Measurements from ENCODE around the gene POPDC2. TPM values are rescaled to one million over a fixed set of nuclear protein-coding genes. Genes with fewer than 3 reads are reported as not detected.
"Not testable (repeated sequence)": the region's sequence is repeated elsewhere in the genome, so short reads cannot be mapped to it uniquely, and the experiment has no call there.

Gene POPDC2
- total RNA-seq, 2 donors from 2014 or later, result 679 to 853 TPM

DNA sequence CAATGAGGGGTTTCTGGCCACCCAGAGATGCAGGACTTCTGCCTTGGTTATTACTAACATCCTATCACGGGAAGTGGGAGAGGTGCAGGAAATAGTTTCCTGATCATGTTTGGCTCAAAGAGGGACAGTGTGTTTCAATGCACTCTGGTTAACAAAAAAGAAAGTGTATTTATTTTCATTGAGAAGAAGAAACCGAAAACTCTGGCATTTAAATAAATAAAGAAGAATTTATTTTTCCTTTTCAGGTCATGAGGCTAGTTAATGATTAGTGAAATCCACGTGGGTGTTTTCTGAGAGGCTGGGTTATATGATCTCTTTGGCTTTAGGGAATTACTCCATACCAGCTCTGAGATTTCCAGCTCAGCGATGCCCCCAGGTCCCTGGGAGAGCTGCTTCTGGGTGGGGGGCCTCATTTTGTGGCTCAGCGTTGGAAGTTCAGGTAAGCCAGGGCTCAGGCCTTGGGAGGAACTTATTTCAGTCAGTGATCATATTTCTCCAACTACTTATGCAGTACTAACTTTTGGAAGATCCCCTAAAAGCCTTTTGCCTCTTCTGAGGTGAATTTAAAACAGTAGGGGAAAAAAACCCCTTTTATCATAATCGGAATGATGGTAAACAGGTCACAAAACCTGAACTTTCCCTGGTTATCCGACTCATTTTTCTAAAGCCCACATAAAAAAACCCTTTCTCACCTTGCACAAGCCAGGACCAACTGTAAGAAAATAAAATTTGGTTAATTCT, 62.7 kb downstream of the POPDC2 start, which contains the start of gene PLA1A:
PLA1A (plus strand) TSS at position 338 of the 741 bp plus-strand sequence; CDS start at position 367, 29 bp downstream.
- Histone ChIP-seq H3K4me1 (peaks cover 0 to 71% of the 10 kb centered on the region in 2 donors), H3K4me3 (no peak within 1 kb of the TSS)
- DNase-seq (ENCODE audit: low spot score), result no peak

GRCh38 chr3:119596398-119596797, 64.0 kb downstream of the POPDC2 start:
- peaks cover 0 to 62% of the 10 kb centered on the region in 2 donors for H3K4me1 ChIP-seq
- DNase-seq (ENCODE audit: low spot score), result no peak
- TF ChIP-seq, protein P1, sequence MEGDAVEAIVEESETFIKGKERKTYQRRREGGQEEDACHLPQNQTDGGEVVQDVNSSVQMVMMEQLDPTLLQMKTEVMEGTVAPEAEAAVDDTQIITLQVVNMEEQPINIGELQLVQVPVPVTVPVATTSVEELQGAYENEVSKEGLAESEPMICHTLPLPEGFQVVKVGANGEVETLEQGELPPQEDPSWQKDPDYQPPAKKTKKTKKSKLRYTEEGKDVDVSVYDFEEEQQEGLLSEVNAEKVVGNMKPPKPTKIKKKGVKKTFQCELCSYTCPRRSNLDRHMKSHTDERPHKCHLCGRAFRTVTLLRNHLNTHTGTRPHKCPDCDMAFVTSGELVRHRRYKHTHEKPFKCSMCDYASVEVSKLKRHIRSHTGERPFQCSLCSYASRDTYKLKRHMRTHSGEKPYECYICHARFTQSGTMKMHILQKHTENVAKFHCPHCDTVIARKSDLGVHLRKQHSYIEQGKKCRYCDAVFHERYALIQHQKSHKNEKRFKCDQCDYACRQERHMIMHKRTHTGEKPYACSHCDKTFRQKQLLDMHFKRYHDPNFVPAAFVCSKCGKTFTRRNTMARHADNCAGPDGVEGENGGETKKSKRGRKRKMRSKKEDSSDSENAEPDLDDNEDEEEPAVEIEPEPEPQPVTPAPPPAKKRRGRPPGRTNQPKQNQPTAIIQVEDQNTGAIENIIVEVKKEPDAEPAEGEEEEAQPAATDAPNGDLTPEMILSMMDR (IDR thresholded peaks at IDR 0.05), result no peak
- no peak overlapping the region for H3K4me3 ChIP-seq
- H3K36me3 ChIP-seq, result no peaks in the 10 kb centered on the region
- no peaks in the 10 kb centered on the region for H3K9me3 ChIP-seq
- H3K27me3 ChIP-seq, result no peaks in the 10 kb centered on the region
- H3K27ac ChIP-seq, result peak overlapping the region; percentile 24 to 56

More for the DNA sequence above, 62.7 kb downstream of the POPDC2 start, which contains the start of gene PLA1A:
- peak within 1 kb of the TSS; percentile 56 to 81 for H3K27ac ChIP-seq
- TF ChIP-seq, protein P1 (IDR thresholded peaks at IDR 0.05), result no peak
- no peaks in the 10 kb centered on the region for H3K36me3 ChIP-seq
- no peaks in the 10 kb centered on the region for H3K27me3 ChIP-seq
- no peaks in the 10 kb centered on the region for H3K9me3 ChIP-seq

- no peak for DNase-seq (ENCODE audit: low spot score)
- Histone ChIP-seq H3K9me3 (no peaks in the 10 kb centered on the region), H3K36me3 (no peaks in the 10 kb centered on the region), H3K27ac (peak overlapping the region; percentile 24 to 36), H3K4me3 (peak overlapping the region; percentile 21 to 33), H3K4me1 (peaks cover 0 to 56% of the 10 kb centered on the region in 2 donors), H3K27me3 (no peaks in the 10 kb centered on the region)
- TF ChIP-seq, protein P1 (IDR thresholded peaks at IDR 0.05), result no peak
Observed at GRCh38 chr3:119595639-119596334, 64.6 kb downstream of the POPDC2 start.

DNA sequence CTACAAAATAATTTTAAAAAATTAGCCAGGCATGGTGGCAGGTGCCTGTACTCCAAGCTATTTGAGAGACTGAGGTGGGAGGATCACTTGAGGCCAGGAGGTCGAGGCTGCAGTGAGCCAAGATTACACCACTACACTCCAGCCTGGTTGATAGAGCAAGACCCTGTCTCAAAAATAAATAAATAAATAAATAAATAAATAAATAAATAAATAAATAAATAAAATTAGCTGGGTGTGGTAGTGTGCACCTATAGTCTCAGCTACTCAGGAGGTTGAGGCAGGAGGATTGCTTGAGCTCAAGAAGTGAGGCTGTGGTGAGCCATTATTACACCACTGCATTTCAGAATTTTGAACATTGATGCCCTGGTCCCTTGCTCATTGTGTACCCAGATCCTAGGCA, 65.5 kb downstream of the POPDC2 start:
- H3K27me3 ChIP-seq; H3K27ac ChIP-seq; H3K4me3 ChIP-seq; DNase-seq (ENCODE audit: low spot score); H3K36me3 ChIP-seq; H3K9me3 ChIP-seq: not testable (repeated sequence)
- H3K4me1 ChIP-seq, result peaks cover 0 to 48% of the 10 kb centered on the region in 2 donors

DNA sequence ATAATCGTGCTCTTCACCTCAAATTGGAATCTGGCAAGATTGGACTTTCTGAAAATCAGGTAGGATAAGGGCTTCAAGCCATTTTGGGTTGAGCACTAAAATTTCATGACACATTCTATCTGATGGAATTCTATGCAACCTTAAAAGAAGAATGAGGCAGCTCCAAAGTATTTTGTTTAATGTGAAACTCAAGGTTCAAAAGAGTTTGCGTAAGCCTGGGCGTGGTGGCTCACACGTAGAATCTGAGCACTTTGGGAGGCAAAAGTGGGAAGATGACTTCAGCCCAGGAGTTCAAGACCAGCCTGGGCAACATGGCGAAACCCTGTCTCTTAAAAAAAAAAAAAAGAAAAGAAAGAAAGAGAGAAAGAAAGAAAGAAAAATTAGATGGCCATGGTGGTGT, 66.3 kb downstream of the POPDC2 start:
- no peaks in the 10 kb centered on the region for H3K36me3 ChIP-seq
- H3K4me3 ChIP-seq, result no peak overlapping the region
- peaks cover 0 to 39% of the 10 kb centered on the region in 2 donors for H3K4me1 ChIP-seq
- TF ChIP-seq, protein P1 (IDR thresholded peaks at IDR 0.05), result no peak
- DNase-seq (ENCODE audit: low spot score), result no peak
- no peak overlapping the region for H3K27ac ChIP-seq
- no peaks in the 10 kb centered on the region for H3K9me3 ChIP-seq
- H3K27me3 ChIP-seq, result no peaks in the 10 kb centered on the region

GRCh38 chr3:119592861-119593260, 67.5 kb downstream of the POPDC2 start:
- H3K36me3 ChIP-seq, result no peaks in the 10 kb centered on the region
- no peaks in the 10 kb centered on the region for H3K27me3 ChIP-seq
- no peak for DNase-seq (ENCODE audit: low spot score)
- TF ChIP-seq, protein P1 (IDR thresholded peaks at IDR 0.05), result no peak
- peaks cover 0 to 27% of the 10 kb centered on the region in 2 donors for H3K4me1 ChIP-seq
- H3K27ac ChIP-seq, result no peak overlapping the region
- no peaks in the 10 kb centered on the region for H3K9me3 ChIP-seq
- H3K4me3 ChIP-seq, result no peak overlapping the region

All from right atrium auricular region (tissue), 2 donors.